HEK293 (cell line): ENCODE data around the gene NLGN1.

Source experiments
- BCL11B ChIP-seq: fragments of 450-650 bp; formaldehyde crosslinking; IDR thresholded peaks from 2 replicates; pipeline ENCODE4 v1.5.1; 2016; ENCODE audit warnings: low read depth, missing biosample characterization, missing genetic modification characterization
- GFI1B ChIP-seq: fragments of 450-650 bp; formaldehyde crosslinking; IDR thresholded peaks from 2 replicates; pipeline ENCODE4 v1.5.1; 2016; ENCODE audit warnings: missing biosample characterization, missing genetic modification characterization
- IKZF3 ChIP-seq: fragments of 450-650 bp; IDR thresholded peaks from 2 replicates; pipeline ENCODE4 v1.5.0; 2018; ENCODE audit warnings: missing biosample characterization, mild to moderate bottlenecking, missing genetic modification characterization, moderate library complexity
- KLF10 ChIP-seq: fragments of 450-650 bp; IDR thresholded peaks from 2 replicates; pipeline ENCODE4 v1.5.1; 2018; ENCODE audit warnings: missing biosample characterization, mild to moderate bottlenecking, missing genetic modification characterization
- KLF17 ChIP-seq: fragments of 450-650 bp; formaldehyde crosslinking; IDR thresholded peaks from 2 replicates; pipeline ENCODE4 v1.5.1; 2016; ENCODE audit warnings: missing biosample characterization, missing genetic modification characterization
- KLF8 ChIP-seq: fragments of 450-650 bp; formaldehyde crosslinking; IDR thresholded peaks from 2 replicates; pipeline ENCODE4 v1.5.1; 2016; ENCODE audit warnings: missing biosample characterization, missing genetic modification characterization
- RBAK ChIP-seq: fragments of 450-650 bp; formaldehyde crosslinking; IDR thresholded peaks from 2 replicates; pipeline ENCODE4 v1.5.1; 2016; ENCODE audit warnings: missing biosample characterization, missing genetic modification characterization
- SALL2 ChIP-seq: fragments of 450-650 bp; formaldehyde crosslinking; IDR thresholded peaks from 2 replicates; pipeline ENCODE4 v1.5.0; 2017; ENCODE audit warnings: missing biosample characterization, mild to moderate bottlenecking, missing genetic modification characterization, borderline replicate concordance
- SCRT1 ChIP-seq: fragments of 450-650 bp; formaldehyde crosslinking; IDR thresholded peaks from 2 replicates; pipeline ENCODE4 v1.5.1; 2016; ENCODE audit warnings: missing biosample characterization, missing genetic modification characterization, borderline replicate concordance
- ZBTB48 ChIP-seq: fragments of 450-650 bp; formaldehyde crosslinking; IDR thresholded peaks from 2 replicates; pipeline ENCODE4 v1.5.1; 2016; ENCODE audit warnings: missing biosample characterization, missing genetic modification characterization
- ZEB2 ChIP-seq: fragments of 450-650 bp; formaldehyde crosslinking; IDR thresholded peaks from 2 replicates; pipeline ENCODE4 v1.5.1; 2016; ENCODE audit warnings: missing biosample characterization, missing genetic modification characterization
- ZNF148 ChIP-seq: fragments of 450-650 bp; formaldehyde crosslinking; IDR thresholded peaks from 2 replicates; pipeline ENCODE4 v1.5.0; 2017; ENCODE audit warnings: missing biosample characterization, missing genetic modification characterization, borderline replicate concordance
- ZNF18 ChIP-seq: fragments of 450-650 bp; formaldehyde crosslinking; IDR thresholded peaks from 2 replicates; pipeline ENCODE4 v1.5.1; 2016; ENCODE audit warnings: missing biosample characterization, missing genetic modification characterization
- ZNF335 ChIP-seq: fragments of 450-650 bp; formaldehyde crosslinking; conservative IDR thresholded peaks from 2 replicates; pipeline ENCODE4 v1.5.1; 2016; ENCODE audit warnings: missing biosample characterization, missing genetic modification characterization
- ZNF341 ChIP-seq: fragments of 450-650 bp; formaldehyde crosslinking; IDR thresholded peaks from 2 replicates; pipeline ENCODE4; 2016; ENCODE audit warnings: low read depth, missing biosample characterization, missing genetic modification characterization
- ZNF416 ChIP-seq: fragments of 450-650 bp; formaldehyde crosslinking; IDR thresholded peaks from 2 replicates; pipeline ENCODE4 v1.5.1; 2016; ENCODE audit warnings: missing biosample characterization, missing genetic modification characterization
- ZNF426 ChIP-seq: fragments of 450-650 bp; formaldehyde crosslinking; IDR thresholded peaks from 2 replicates; pipeline ENCODE4 v1.5.1; 2017; ENCODE audit warnings: missing biosample characterization, missing genetic modification characterization, mild to moderate bottlenecking, inconsistent platforms, moderate library complexity
- ZNF518A ChIP-seq: fragments of 450-650 bp; formaldehyde crosslinking; conservative IDR thresholded peaks from 2 replicates; pipeline ENCODE4 v1.5.1; 2016; ENCODE audit warnings: low read depth, missing biosample characterization, missing genetic modification characterization
- ZNF529 ChIP-seq: fragments of 450-650 bp; formaldehyde crosslinking; IDR thresholded peaks from 2 replicates; pipeline ENCODE4 v1.5.1; 2017; ENCODE audit warnings: missing genetic modification characterization, missing biosample characterization; ENCODE audit not compliant: insufficient replicate concordance
- ZNF571 ChIP-seq: fragments of 450-650 bp; formaldehyde crosslinking; IDR thresholded peaks from 2 replicates; pipeline ENCODE4 v1.5.0; 2017; ENCODE audit warnings: missing biosample characterization, missing genetic modification characterization
- ZNF580 ChIP-seq: fragments of 450-650 bp; formaldehyde crosslinking; IDR thresholded peaks from 2 replicates; pipeline ENCODE4 v1.5.1; 2016; ENCODE audit warnings: missing biosample characterization, missing genetic modification characterization
- ZNF677 ChIP-seq: fragments of 450-650 bp; IDR thresholded peaks from 2 replicates; pipeline ENCODE4 v1.5.0; 2018; ENCODE audit warnings: missing biosample characterization, mild to moderate bottlenecking, missing genetic modification characterization, moderate library complexity
- ZNF707 ChIP-seq: fragments of 450-650 bp; formaldehyde crosslinking; IDR thresholded peaks from 2 replicates; pipeline ENCODE4 v1.5.1; 2016; ENCODE audit warnings: missing biosample characterization, missing genetic modification characterization
- TF ChIP-seq, protein P1 (sequence below): fragments of 450-650 bp; formaldehyde crosslinking; IDR thresholded peaks from 2 replicates; pipeline ENCODE4 v1.5.1; 2017; ENCODE audit warnings: missing biosample characterization, missing genetic modification characterization
- TF ChIP-seq, protein P2 (sequence below): fragments of 450-650 bp; formaldehyde crosslinking; IDR thresholded peaks from 2 replicates; pipeline ENCODE4 v1.5.1; 2016; ENCODE audit warnings: missing biosample characterization, missing genetic modification characterization

NLGN1 gene

DNA sequence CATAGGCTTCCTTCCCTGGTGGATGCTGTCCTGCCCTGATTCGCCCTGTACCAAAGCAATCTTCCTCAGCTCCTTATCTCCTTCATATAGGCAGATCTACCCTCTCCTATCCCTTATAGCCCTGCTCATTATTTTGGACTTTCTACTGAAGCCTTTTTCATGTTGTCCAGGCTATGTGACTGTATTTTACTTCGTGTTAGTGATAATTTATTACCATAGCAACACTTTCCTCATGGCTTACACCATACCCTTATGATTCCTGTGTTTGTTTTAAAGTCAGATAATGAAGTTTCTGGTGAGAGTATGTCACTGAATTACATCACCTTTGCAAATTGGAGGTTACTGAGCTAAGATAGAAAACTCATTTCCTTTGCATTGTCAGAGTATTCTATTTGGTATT, 352.6 kb downstream of the NLGN1 start (continued):
- TF ChIP-seq BCL11B (tag by site-specific recombination) (no peak), GFI1B (tag by site-specific recombination) (no peak), ZEB2 (tag by site-specific recombination) (0 out of 2 replicates have a peak, but pooled peaks have one; percentile 54), ZNF341 (tag by site-specific recombination) (no peak), ZNF426 (tag by site-specific recombination) (no peak), KLF17 (tag by site-specific recombination) (no peak), SCRT1 (tag by site-specific recombination) (no peak), RBAK (no peak), ZNF677 (tag by site-specific recombination) (no peak), ZNF529 (no peak), ZNF707 (tag by site-specific recombination) (no peak), ZNF416 (no peak), ZNF335 (tag by site-specific recombination) (0 out of 2 replicates have a peak, but pooled peaks have one; percentile 6), KLF10 (no peak), KLF8 (no peak), SALL2 (tag by site-specific recombination) (no peak), ZNF580 (tag by site-specific recombination) (no peak), ZBTB48 (tag by site-specific recombination) (no peak), ZNF518A (tag by site-specific recombination) (0 out of 2 replicates have a peak, but pooled peaks have one; percentile 19), ZNF571 (tag by site-specific recombination) (no peak), ZNF148 (tag by site-specific recombination) (no peak), ZNF18 (tag by site-specific recombination) (no peak), IKZF3 (peak; percentile 54; the same call in 1 of the 2 replicates)
- TF ChIP-seq, protein P1, sequence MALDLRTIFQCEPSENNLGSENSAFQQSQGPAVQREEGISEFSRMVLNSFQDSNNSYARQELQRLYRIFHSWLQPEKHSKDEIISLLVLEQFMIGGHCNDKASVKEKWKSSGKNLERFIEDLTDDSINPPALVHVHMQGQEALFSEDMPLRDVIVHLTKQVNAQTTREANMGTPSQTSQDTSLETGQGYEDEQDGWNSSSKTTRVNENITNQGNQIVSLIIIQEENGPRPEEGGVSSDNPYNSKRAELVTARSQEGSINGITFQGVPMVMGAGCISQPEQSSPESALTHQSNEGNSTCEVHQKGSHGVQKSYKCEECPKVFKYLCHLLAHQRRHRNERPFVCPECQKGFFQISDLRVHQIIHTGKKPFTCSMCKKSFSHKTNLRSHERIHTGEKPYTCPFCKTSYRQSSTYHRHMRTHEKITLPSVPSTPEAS (tag by site-specific recombination), result no peak
- TF ChIP-seq, protein P2, sequence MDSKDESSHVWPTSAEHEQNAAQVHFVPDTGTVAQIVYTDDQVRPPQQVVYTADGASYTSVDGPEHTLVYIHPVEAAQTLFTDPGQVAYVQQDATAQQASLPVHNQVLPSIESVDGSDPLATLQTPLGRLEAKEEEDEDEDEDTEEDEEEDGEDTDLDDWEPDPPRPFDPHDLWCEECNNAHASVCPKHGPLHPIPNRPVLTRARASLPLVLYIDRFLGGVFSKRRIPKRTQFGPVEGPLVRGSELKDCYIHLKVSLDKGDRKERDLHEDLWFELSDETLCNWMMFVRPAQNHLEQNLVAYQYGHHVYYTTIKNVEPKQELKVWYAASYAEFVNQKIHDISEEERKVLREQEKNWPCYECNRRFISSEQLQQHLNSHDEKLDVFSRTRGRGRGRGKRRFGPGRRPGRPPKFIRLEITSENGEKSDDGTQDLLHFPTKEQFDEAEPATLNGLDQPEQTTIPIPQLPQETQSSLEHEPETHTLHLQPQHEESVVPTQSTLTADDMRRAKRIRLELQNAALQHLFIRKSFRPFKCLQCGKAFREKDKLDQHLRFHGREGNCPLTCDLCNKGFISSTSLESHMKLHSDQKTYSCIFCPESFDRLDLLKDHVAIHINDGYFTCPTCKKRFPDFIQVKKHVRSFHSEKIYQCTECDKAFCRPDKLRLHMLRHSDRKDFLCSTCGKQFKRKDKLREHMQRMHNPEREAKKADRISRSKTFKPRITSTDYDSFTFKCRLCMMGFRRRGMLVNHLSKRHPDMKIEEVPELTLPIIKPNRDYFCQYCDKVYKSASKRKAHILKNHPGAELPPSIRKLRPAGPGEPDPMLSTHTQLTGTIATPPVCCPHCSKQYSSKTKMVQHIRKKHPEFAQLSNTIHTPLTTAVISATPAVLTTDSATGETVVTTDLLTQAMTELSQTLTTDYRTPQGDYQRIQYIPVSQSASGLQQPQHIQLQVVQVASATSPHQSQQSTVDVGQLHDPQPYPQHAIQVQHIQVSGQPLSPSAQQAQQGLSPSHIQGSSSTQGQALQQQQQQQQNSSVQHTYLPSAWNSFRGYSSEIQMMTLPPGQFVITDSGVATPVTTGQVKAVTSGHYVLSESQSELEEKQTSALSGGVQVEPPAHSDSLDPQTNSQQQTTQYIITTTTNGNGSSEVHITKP (tag by site-specific recombination), result no peak
